IPS-18a (cell line): Measurements from ENCODE around the gene HOXD12.

Experiments used
- H3K27ac ChIP-seq: one replicate; pipeline ENCODE4 v1.5.1; 2013; ENCODE audit warnings: low read length
- H3K27me3 ChIP-seq: one replicate; pipeline ENCODE4 v1.6.1; 2013; ENCODE audit warnings: mild to moderate bottlenecking, low read length; ENCODE audit not compliant: control insufficient read depth, insufficient read depth
- H3K36me3 ChIP-seq: one replicate; pipeline ENCODE4 v1.6.1; 2013; ENCODE audit warnings: low read depth, low read length; ENCODE audit not compliant: control insufficient read depth
- H3K4me1 ChIP-seq: one replicate; pipeline ENCODE4 v1.6.1; 2013; ENCODE audit warnings: low read depth, low read length; ENCODE audit not compliant: control insufficient read depth
- H3K4me3 ChIP-seq: one replicate; pipeline ENCODE4 v1.5.1; 2013; ENCODE audit warnings: low read length
- H3K9ac ChIP-seq: one replicate; pipeline ENCODE4 v1.6.1; 2013; ENCODE audit warnings: mild to moderate bottlenecking, low read length, moderate library complexity
- H3K9me3 ChIP-seq: one replicate; pipeline ENCODE4 v1.6.1; 2013; ENCODE audit warnings: low read depth, low read length; ENCODE audit not compliant: control insufficient read depth

Gene HOXD12

DNA sequence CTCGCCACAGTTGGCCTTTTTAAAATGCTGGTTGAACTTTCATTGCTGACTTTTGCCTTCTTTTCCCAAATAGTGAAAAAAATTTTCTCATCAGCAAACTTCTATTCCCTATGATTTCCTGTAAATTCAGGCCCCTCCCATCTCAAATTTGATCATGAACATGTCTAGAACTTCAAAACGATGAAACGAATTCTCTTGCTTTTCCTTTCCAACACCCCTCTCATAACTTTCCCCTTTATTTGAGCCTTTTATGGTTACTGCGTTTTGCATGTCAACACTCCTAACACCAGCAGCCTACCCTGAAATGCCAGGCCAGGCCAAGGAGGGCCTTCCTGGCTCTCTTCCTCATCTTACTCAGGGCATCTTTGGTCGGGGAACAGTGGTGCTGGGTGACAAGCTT is 8.7 kb upstream of the HOXD12 start:
- Histone ChIP-seq H3K27ac (no peak overlapping the region), H3K9me3 (no peaks in the 10 kb centered on the region), H3K4me1 (no peaks in the 10 kb centered on the region), H3K4me3 (no peak overlapping the region), H3K36me3 (no peaks in the 10 kb centered on the region), H3K9ac (no peak overlapping the region), H3K27me3 (peaks cover 100% of the 10 kb centered on the region)

- no peak overlapping the region for H3K4me3 ChIP-seq
- H3K4me1 ChIP-seq: peaks cover 4% of the 10 kb centered on the region
- H3K27me3 ChIP-seq: peaks cover 100% of the 10 kb centered on the region
- H3K9me3 ChIP-seq: no peaks in the 10 kb centered on the region
- no peaks in the 10 kb centered on the region for H3K36me3 ChIP-seq
- H3K9ac ChIP-seq: no peak overlapping the region
- no peak overlapping the region for H3K27ac ChIP-seq
Observed at GRCh38 chr2:176091329-176092258, 8.0 kb upstream of the HOXD12 start.

DNA sequence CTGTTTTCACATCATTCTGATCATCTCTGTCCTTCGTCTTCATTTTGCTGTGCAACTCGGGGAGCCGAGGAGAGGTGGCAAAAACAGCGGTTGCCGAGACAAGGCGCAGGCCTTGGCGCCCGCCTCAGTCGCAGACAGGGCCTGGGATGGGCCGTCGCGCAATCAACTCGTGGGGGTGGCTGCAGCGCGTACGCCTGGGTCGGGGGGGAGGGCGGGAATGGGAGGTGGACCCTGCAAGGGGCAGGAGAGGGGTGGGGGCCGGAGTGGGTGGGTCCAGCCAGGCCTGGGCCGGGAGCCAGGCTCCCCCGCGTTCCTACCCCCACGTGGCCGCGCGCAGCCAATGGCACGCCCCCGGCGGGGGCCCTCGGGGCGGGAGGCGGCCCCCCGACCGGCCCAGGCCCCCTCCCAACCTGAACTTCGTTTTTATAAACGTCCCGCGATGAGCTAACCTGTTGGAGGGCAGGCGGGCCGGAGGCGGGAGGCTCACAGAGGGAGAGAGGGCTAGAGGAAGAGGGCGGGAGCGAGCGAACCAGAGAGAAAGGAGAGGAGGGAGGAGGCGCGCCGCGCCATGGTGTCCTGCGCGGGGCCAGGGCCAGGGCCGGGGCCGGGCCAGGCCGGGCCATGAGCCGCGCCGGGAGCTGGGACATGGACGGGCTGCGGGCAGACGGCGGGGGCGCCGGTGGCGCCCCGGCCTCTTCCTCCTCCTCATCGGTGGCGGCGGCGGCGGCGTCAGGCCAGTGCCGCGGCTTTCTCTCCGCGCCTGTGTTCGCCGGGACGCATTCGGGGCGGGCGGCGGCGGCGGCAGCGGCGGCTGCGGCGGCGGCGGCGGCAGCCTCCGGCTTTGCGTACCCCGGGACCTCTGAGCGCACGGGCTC is 7.1 kb upstream of the HOXD12 start, which contains the start of gene HOXD13:
Gene HOXD13, plus strand, starts transcription at position 452 of the 875 bp plus-strand sequence. Its CDS starts 170 bp downstream, at position 622.
- Histone ChIP-seq H3K9ac (no peak within 1 kb of the TSS), H3K27me3 (peaks cover 100% of the 10 kb centered on the region), H3K36me3 (no peaks in the 10 kb centered on the region), H3K4me3 (peak within 1 kb of the TSS; percentile 31), H3K9me3 (no peaks in the 10 kb centered on the region), H3K27ac (no peak within 1 kb of the TSS), H3K4me1 (peaks cover 6% of the 10 kb centered on the region)

DNA sequence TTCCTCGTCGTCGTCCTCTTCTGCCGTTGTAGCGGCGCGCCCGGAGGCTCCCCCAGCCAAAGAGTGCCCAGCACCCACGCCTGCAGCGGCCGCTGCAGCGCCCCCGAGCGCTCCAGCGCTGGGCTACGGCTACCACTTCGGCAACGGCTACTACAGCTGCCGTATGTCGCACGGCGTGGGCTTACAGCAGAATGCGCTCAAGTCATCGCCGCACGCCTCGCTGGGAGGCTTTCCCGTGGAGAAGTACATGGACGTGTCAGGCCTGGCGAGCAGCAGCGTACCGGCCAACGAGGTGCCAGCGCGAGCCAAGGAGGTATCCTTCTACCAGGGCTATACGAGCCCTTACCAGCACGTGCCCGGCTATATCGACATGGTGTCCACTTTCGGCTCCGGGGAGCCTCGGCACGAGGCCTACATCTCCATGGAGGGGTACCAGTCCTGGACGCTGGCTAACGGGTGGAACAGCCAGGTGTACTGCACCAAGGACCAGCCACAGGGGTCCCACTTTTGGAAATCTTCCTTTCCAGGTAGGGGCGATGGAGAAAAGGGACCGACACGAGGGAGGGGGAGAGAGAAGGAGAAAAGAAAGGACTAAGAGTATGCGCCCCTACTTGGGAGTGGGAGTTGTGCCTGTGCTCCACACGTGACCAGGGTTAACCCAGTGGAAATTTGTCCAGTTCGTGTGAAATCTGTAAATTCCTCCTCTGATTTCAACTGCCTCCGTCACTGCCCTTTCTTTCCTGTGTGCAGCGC is 6.3 kb upstream of the HOXD12 start:
- Histone ChIP-seq H3K36me3 (no peaks in the 10 kb centered on the region), H3K4me1 (peaks cover 10% of the 10 kb centered on the region), H3K27me3 (peaks cover 100% of the 10 kb centered on the region), H3K9me3 (no peaks in the 10 kb centered on the region), H3K4me3 (peak overlapping the region; percentile 31), H3K27ac (no peak overlapping the region), H3K9ac (no peak overlapping the region)

DNA sequence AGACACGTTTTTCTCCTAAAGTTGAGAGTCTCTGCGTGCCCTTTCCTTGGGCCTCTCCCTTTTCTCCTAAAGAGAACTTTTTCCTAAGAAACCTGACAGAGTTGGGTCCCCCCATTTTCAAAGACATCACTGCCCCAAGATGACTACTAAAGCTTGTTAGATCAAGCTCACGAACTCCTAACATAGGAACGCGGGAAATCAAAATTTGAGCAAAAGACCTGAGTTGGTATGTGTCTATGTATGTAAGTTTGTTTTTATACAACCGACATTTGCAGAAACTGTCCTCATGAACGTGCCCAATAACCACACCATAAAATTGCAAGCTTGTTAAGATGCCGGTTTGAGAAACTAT is 5.7 kb upstream of the HOXD12 start:
- H3K27me3 ChIP-seq: peaks cover 100% of the 10 kb centered on the region
- no peak overlapping the region for H3K27ac ChIP-seq
- no peak overlapping the region for H3K9ac ChIP-seq
- H3K9me3 ChIP-seq: no peaks in the 10 kb centered on the region
- no peak overlapping the region for H3K4me3 ChIP-seq
- H3K36me3 ChIP-seq: no peaks in the 10 kb centered on the region
- peaks cover 15% of the 10 kb centered on the region for H3K4me1 ChIP-seq

DNA sequence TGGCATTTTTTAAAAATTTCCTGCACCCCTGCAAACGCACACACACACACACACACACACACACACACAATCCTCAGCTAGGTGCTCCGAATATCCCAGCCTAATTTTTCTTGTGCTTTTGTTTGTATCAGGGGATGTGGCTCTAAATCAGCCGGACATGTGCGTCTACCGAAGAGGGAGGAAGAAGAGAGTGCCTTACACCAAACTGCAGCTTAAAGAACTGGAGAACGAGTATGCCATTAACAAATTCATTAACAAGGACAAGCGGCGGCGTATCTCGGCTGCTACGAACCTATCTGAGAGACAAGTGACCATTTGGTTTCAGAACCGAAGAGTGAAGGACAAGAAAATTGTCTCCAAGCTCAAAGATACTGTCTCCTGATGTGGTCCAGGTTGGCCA is 5.2 kb upstream of the HOXD12 start:
- H3K9ac ChIP-seq: no peak overlapping the region
- H3K4me3 ChIP-seq: no peak overlapping the region
- H3K9me3 ChIP-seq: no peaks in the 10 kb centered on the region
- H3K4me1 ChIP-seq: peaks cover 17% of the 10 kb centered on the region
- no peaks in the 10 kb centered on the region for H3K36me3 ChIP-seq
- H3K27me3 ChIP-seq: peaks cover 100% of the 10 kb centered on the region
- no peak overlapping the region for H3K27ac ChIP-seq

- Histone ChIP-seq H3K36me3 (no peaks in the 10 kb centered on the region), H3K4me1 (peaks cover 17% of the 10 kb centered on the region), H3K9ac (no peak overlapping the region), H3K27ac (no peak overlapping the region), H3K4me3 (no peak overlapping the region), H3K27me3 (peaks cover 100% of the 10 kb centered on the region), H3K9me3 (no peaks in the 10 kb centered on the region)
Observed at GRCh38 chr2:176095421-176095820, 4.2 kb upstream of the HOXD12 start.

DNA sequence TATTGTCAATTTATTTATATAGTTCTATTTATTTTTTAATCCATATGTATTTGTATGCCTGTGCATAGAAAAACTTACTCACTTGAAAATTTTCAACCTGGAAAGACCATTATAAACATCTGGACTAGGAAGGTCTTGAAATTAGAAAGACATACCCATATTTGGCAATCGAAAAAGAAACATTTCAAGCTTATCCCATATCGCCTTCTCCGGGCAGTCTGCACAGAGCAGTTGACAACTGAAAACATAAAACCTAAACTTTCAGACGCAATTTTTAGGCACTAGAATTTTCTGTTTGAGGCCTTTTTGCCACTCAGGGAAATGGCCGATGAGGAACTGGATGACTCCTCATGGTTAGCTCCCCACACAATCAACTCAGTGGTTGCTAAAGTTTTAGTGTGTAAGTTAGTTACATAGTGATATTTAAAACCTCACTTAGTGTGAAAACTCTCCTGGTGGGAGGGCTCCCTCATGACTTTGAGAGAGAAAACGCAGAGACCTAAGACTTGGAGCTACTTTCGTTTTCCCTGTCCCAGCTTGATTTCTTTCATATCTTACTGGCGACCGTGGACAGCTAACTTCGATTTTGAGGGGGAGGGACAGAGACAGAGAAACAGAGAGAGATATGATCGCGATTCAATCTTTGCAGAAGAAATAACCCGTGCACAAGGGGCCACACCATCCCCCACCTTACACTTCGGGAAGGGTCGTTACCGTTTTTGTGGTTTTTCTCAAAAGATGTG is 3.2 kb upstream of the HOXD12 start:
- Histone ChIP-seq H3K4me1 (peaks cover 17% of the 10 kb centered on the region), H3K27me3 (peaks cover 100% of the 10 kb centered on the region), H3K9ac (no peak overlapping the region), H3K27ac (no peak overlapping the region), H3K9me3 (no peaks in the 10 kb centered on the region), H3K4me3 (peak overlapping the region; percentile 21), H3K36me3 (no peaks in the 10 kb centered on the region)

- Histone ChIP-seq H3K27ac (no peak overlapping the region), H3K4me1 (peaks cover 17% of the 10 kb centered on the region), H3K4me3 (peak overlapping the region; percentile 36), H3K36me3 (no peaks in the 10 kb centered on the region), H3K9ac (no peak overlapping the region), H3K9me3 (no peaks in the 10 kb centered on the region), H3K27me3 (peaks cover 100% of the 10 kb centered on the region)
Observed at GRCh38 chr2:176096986-176097819, 2.4 kb upstream of the HOXD12 start.

- Histone ChIP-seq H3K36me3 (no peaks in the 10 kb centered on the region), H3K4me3 (peak overlapping the region; percentile 36), H3K9me3 (no peaks in the 10 kb centered on the region), H3K4me1 (peaks cover 17% of the 10 kb centered on the region), H3K27me3 (peaks cover 100% of the 10 kb centered on the region), H3K9ac (no peak overlapping the region), H3K27ac (no peak overlapping the region)
Observed at GRCh38 chr2:176097820-176098365, 1.7 kb upstream of the HOXD12 start.
